Ovary (tissue), 9 donors: ENCODE results near the gene ZKSCAN7. TPM values are rescaled to one million over a fixed set of nuclear protein-coding genes. Genes with fewer than 3 reads are reported as not detected.
"Not testable (repeated sequence)": the region's sequence is repeated elsewhere in the genome, so short reads cannot be mapped to it uniquely, and the experiment has no call there.

Experiments
- DNase-seq, 5 donors: peaks; one replicate each; pipeline ENCODE4 v3.0.0-alpha.2; 2019 to 2020
- H3K27ac ChIP-seq, 2 donors: fragments of 200-600 bp; one replicate each; pipeline versions ENCODE4 v1.5.1 to v1.8.0; 2019 to 2022
- H3K27me3 ChIP-seq: fragments of 200-600 bp; one replicate; pipeline ENCODE4 v1.8.0; 2022
- H3K36me3 ChIP-seq: fragments of 200-600 bp; sonication (generic); one replicate; pipeline ENCODE4 v1.5.1; 2019
- H3K4me1 ChIP-seq: one replicate; pipeline ENCODE4 v1.8.1; 2013; ENCODE audit warnings: mild to moderate bottlenecking, moderate library complexity; ENCODE audit not compliant: insufficient read depth
- H3K4me3 ChIP-seq: fragments of 200-600 bp; sonication (generic); one replicate; pipeline ENCODE4 v1.5.1; 2017
- H3K9me3 ChIP-seq, 2 donors: fragments of 200-600 bp in 1 of 2; sonication (generic) in 1 of 2; one replicate each; pipeline versions ENCODE4 v1.5.1 to v1.8.1; 2013 to 2019; ENCODE audit warnings: mild to moderate bottlenecking in 1 of 2, moderate library complexity in 1 of 2
- CTCF ChIP-seq, 3 donors: fragments of 450-650 bp in 2 of 3; fragments of 200-600 bp in 1 of 3; IDR thresholded peaks; one replicate each; pipeline versions ENCODE4 v1.5.1 to v1.8.0; 2016 to 2022; ENCODE audit warnings: antibody characterized with exemption in 3 of 3, mild to moderate bottlenecking in 1 of 3
- EP300 ChIP-seq: sonication (generic); formaldehyde crosslinking; IDR thresholded peaks from one replicate; pipeline ENCODE4 v1.6.1; 2017; ENCODE audit warnings: antibody characterized with exemption
- POLR2A ChIP-seq: fragments of 450-650 bp; IDR thresholded peaks from one replicate; pipeline ENCODE4 v1.6.1; 2017; ENCODE audit warnings: antibody characterized with exemption, mild to moderate bottlenecking, moderate library complexity
- WGBS, 3 donors: extraction: QIAGEN DNeasy Blood & Tissue Kit in 1 of 3; methylation state at CpG; one replicate each; pipeline versions ENCODE4 v1.1.5 to v1.1.7; 2013 to 2017; 5-methylcytosine and 5-hydroxymethylcytosine counted together
- intact Hi-C, 4 donors: fragments of 100-400 bp; cut with DNase I; formaldehyde crosslinking; loops; one replicate each; pipeline versions ENCODE4 v1.11.0 to v1.15.1; 2022 to 2023
- polyA plus RNA-seq, 2 donors: library from polyadenylated mRNA; stranded (reverse); fragments of 200-250 nt in 1 of 2; fragments of 350-450 nt in 1 of 2; fragmentation: Illumina TruSeq in 1 of 2; extraction: RNeasy Lipid Tissue Mini Kit (QIAGEN cat#74804) in 1 of 2; gene quantifications; one replicate each; pipeline ENCODE4 v1.2.3, GENCODE V29; 2013 to 2014
- total RNA-seq, 7 donors: library from RNA; depleted of rRNA in 2 of 7; stranded (reverse); fragments of >200 nt in 2 of 7; fragmentation: NEBNext Ultra II Directional in 3 of 7; extraction: Animal tissue kit (Norgen Biotek cat#: 25700) in 3 of 7; gene quantifications; one replicate each; pipeline versions ENCODE4 v1.1.0 to v1.2.4, GENCODE V29; 2016 to 2023
- donor health status: DM: no; HTN: no; CAD: no; lungs with moderate emphysema.
- donor health status: DM: no; HTN: no; CAD: no.
- donor health status: Bipolar disorder and iron deficiency.
- donor health status: DM: yes; HTN: yes; CAD: no.
- donor health status: DM: no; HTN: no; CAD: no.
- donor health status: DM: yes; HTN: yes; CAD: no.

The ZKSCAN7 gene
- total and polyA plus RNA-seq, 9 donors, result 4.9 to 10.7 (median 7.7) TPM

- H3K4me1 ChIP-seq, DNase-seq, H3K36me3 ChIP-seq, H3K9me3 ChIP-seq, H3K27ac ChIP-seq, H3K27me3 ChIP-seq, H3K4me3 ChIP-seq, intact Hi-C loops: not testable (repeated sequence)
- WGBS, 3 donors, result 21 to 25% (median 23%) methylated on average over 46 to 62 of the region's 62 CpGs
These were observed 26.0 kb downstream of the ZKSCAN7 start for GRCh38 chr3:44580971-44581370.

DNA sequence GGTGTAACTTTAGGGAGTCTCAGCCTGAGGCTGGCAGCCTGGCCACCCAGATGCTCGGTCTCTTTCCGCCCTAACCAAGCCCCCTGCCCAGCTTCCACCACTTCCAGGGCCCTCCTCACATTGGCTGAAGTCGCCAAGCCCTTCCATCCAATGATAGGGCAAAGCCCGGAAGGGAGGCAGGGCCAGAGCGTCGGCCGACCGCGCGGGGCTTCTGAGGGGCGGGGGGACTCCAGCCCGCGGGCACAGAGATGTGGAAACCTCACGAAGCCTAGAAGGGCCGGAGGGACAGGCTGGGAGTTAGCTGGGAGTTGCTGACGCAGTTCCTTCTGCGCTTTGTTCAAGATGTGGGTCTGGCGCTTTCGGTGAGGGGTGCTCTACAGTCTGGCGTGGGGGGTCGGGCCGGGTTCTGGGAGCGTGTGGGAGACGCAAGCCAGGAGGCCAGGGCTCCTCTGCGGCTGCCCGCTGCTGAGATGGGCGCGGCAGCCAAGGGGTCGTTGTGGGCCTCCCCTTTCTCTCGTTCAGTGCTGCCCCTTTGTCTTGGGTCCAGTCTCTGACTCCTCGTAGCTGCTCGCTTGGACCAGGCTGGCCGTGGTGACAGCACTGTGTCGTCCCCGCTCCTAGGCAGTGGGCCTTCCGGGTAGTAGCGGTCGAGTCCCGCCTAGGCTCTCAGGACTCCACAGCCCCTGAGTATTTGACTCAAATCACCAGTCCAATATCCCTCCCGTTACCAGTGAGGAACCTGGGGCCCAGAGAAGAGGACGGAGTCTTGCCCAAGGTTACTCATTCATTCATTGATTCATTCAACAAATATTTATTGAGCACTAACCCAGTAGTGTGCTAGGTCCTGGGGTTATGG is 29.9 kb downstream of the ZKSCAN7 start, which contains the start of gene ZNF660:
Gene ZNF660 (plus strand): TSS at position 319 of the 856 bp plus-strand sequence. CDS start 9,230 bp downstream, outside the sequence.
- DNase-seq, result peak; percentile 64 to 79 (median 74)
- peak within 1 kb of the TSS; percentile 46 to 61 for H3K27ac ChIP-seq
- H3K4me3 ChIP-seq, result peak within 1 kb of the TSS; percentile 59
- intact Hi-C loops, result no loop called here
- peaks cover 1% of the 10 kb centered on the region for H3K4me1 ChIP-seq
- WGBS, 3 donors, result 0 to 1% (median 0%) methylated on average over 29 to 41 of the region's 41 CpGs
- peaks cover 0 to 19% of the 10 kb centered on the region in 2 donors for H3K9me3 ChIP-seq
- TF ChIP-seq EP300 (no peak), CTCF (IDR thresholded peaks at IDR 0.05) (no peak), POLR2A (no peak)
- no peaks in the 10 kb centered on the region for H3K36me3 ChIP-seq
- H3K27me3 ChIP-seq, result no peaks in the 10 kb centered on the region

DNA sequence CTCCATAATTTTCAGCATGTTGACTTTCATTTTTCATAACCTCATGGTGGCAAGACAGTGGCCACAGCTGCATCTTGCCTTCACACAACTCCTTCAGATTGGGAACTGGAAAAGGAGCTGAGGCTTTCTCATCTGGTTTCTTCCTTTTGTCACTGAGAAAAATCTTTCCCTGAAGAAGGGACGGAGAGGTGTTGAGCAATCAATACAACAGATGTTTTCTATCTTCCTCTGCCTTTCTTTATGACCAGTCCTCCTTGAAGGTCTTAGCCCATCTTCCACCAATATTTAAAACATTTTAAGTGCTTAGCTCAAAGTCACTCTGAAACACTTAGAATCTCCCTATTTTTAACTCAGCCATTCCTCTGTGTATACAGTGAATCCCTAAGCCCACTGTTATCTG is 41.6 kb downstream of the ZKSCAN7 start:
- Histone ChIP-seq H3K27ac (no peak overlapping the region), H3K36me3 (no peaks in the 10 kb centered on the region), H3K4me1 (no peaks in the 10 kb centered on the region), H3K27me3 (no peaks in the 10 kb centered on the region), H3K9me3 (peaks cover 5 to 45% of the 10 kb centered on the region in 2 donors), H3K4me3 (no peak overlapping the region)
- WGBS, 3 donors, result 81 to 96% (median 82%) methylated on average over 1 of the region's 1 CpG
- TF ChIP-seq POLR2A (no peak), EP300 (no peak), CTCF (IDR thresholded peaks at IDR 0.05) (no peak)
- intact Hi-C loops, result no loop called here
- DNase-seq, result no peak

- TF ChIP-seq POLR2A, result no peak
- TF ChIP-seq CTCF (IDR thresholded peaks at IDR 0.05), result no peak
- TF ChIP-seq EP300, result no peak
- H3K9me3 ChIP-seq, result peaks cover 0 to 22% of the 10 kb centered on the region in 2 donors
- intact Hi-C loops, result no loop called here
- DNase-seq, result no peak
- H3K36me3 ChIP-seq, result no peaks in the 10 kb centered on the region
- H3K4me3 ChIP-seq, result no peak overlapping the region
- no peak overlapping the region for H3K27ac ChIP-seq
- H3K27me3 ChIP-seq, result no peaks in the 10 kb centered on the region
- H3K4me1 ChIP-seq, result no peaks in the 10 kb centered on the region
- WGBS, 3 donors, result 92 to 100% (median 98%) methylated on average over 2 of the region's 2 CpGs
These were observed 46.8 kb downstream of the ZKSCAN7 start for GRCh38 chr3:44601749-44602148.

DNA sequence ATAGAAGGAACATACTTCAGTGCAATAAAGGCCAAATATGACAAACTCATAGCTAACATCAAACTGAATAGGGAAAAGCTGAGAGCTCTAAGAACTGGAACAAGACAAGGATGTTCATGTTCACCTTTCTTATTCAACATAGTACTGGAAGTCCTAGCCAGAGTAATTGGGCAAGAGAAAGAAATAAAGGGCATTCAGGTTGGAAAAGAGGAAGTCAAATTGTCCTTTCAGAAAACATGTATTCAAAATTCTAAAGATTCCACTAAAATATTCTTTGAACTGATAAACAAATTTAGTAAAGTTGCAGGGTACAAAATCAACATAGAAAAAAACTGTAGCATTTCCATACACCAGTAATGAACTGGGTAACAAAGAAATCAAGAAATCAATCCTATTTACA is 57.7 kb downstream of the ZKSCAN7 start:
- Histone ChIP-seq H3K36me3 (no peaks in the 10 kb centered on the region), H3K27me3 (no peaks in the 10 kb centered on the region), H3K4me3 (no peak overlapping the region), H3K4me1 (no peaks in the 10 kb centered on the region), H3K27ac (no peak overlapping the region), H3K9me3 (no peaks in the 10 kb centered on the region)
- no peak for TF ChIP-seq CTCF (IDR thresholded peaks at IDR 0.05)
- no peak for TF ChIP-seq EP300
- TF ChIP-seq POLR2A, result no peak
- intact Hi-C loops, result no loop called here
- no peak for DNase-seq
